ENCODE data around the gene LRRC72.
"Not testable (repeated sequence)": the region's sequence is repeated elsewhere in the genome, so short reads cannot be mapped to it uniquely, and the experiment has no call there.

Gene LRRC72

GRCh38 chr7:16528520-16528919 is 1.9 kb downstream of the LRRC72 start:
- H3K4me3 ChIP-seq (ENCODE audit: low read depth, low read length), result no peak overlapping the region

- H3K4me3 ChIP-seq (ENCODE audit: low read depth, low read length), result no peak overlapping the region
These were observed 3.1 kb downstream of the LRRC72 start for GRCh38 chr7:16529697-16530096.

GRCh38 chr7:16531707-16532106 is 5.1 kb downstream of the LRRC72 start:
- no peak overlapping the region for H3K4me3 ChIP-seq (ENCODE audit: low read depth, low read length)

GRCh38 chr7:16532272-16532671 is 5.6 kb downstream of the LRRC72 start:
- no peak overlapping the region for H3K4me3 ChIP-seq (ENCODE audit: low read depth, low read length)

- no peak overlapping the region for H3K4me3 ChIP-seq (ENCODE audit: low read depth, low read length)
These were observed 8.9 kb downstream of the LRRC72 start for GRCh38 chr7:16535500-16535899.

- H3K4me3 ChIP-seq (ENCODE audit: low read depth, low read length), result not testable (repeated sequence)
These were observed 13.9 kb downstream of the LRRC72 start for GRCh38 chr7:16540559-16540958.

- no peak overlapping the region for H3K4me3 ChIP-seq (ENCODE audit: low read depth, low read length)
These were observed 15.8 kb downstream of the LRRC72 start for GRCh38 chr7:16542401-16542800.

GRCh38 chr7:16543456-16543855 is 16.8 kb downstream of the LRRC72 start:
- H3K4me3 ChIP-seq (ENCODE audit: low read depth, low read length), result no peak overlapping the region

GRCh38 chr7:16546921-16547505 is 20.4 kb downstream of the LRRC72 start:
- no peak overlapping the region for H3K4me3 ChIP-seq (ENCODE audit: low read depth, low read length)

GRCh38 chr7:16548428-16548827 is 21.8 kb downstream of the LRRC72 start:
- H3K4me3 ChIP-seq (ENCODE audit: low read depth, low read length), result no peak overlapping the region

GRCh38 chr7:16550671-16551070 is 24.0 kb downstream of the LRRC72 start:
- no peak overlapping the region for H3K4me3 ChIP-seq (ENCODE audit: low read depth, low read length)

GRCh38 chr7:16554518-16555236 is 28.1 kb downstream of the LRRC72 start:
- H3K4me3 ChIP-seq (ENCODE audit: low read depth, low read length), result no peak overlapping the region

- no peak overlapping the region for H3K4me3 ChIP-seq (ENCODE audit: low read depth, low read length)
These were observed 29.7 kb downstream of the LRRC72 start for GRCh38 chr7:16556359-16556758.

- no peak overlapping the region for H3K4me3 ChIP-seq (ENCODE audit: low read depth, low read length)
These were observed 32.2 kb downstream of the LRRC72 start for GRCh38 chr7:16558761-16559302.

GRCh38 chr7:16559497-16560179 is 33.0 kb downstream of the LRRC72 start:
- H3K4me3 ChIP-seq (ENCODE audit: low read depth, low read length), result no peak overlapping the region

- H3K4me3 ChIP-seq (ENCODE audit: low read depth, low read length), result no peak overlapping the region
These were observed 35.3 kb downstream of the LRRC72 start for GRCh38 chr7:16561943-16562342.

GRCh38 chr7:16562456-16563220 is 36.0 kb downstream of the LRRC72 start:
- H3K4me3 ChIP-seq (ENCODE audit: low read depth, low read length), result no peak overlapping the region

GRCh38 chr7:16563281-16564022 is 36.8 kb downstream of the LRRC72 start:
- no peak overlapping the region for H3K4me3 ChIP-seq (ENCODE audit: low read depth, low read length)

GRCh38 chr7:16564023-16564380 is 37.4 kb downstream of the LRRC72 start:
- no peak overlapping the region for H3K4me3 ChIP-seq (ENCODE audit: low read depth, low read length)

- H3K4me3 ChIP-seq (ENCODE audit: low read depth, low read length), result no peak overlapping the region
These were observed 38.3 kb downstream of the LRRC72 start for GRCh38 chr7:16564909-16565426.

Data from iPS-11a (cell line).